Astrocyte (in vitro differentiated cells and primary cell): ENCODE data around the gene GRK5. TPM values are rescaled to one million over a fixed set of nuclear protein-coding genes. Genes with fewer than 3 reads are reported as not detected.
"Not testable (repeated sequence)": the region's sequence is repeated elsewhere in the genome, so short reads cannot be mapped to it uniquely, and the experiment has no call there.

Source experiments
- DNase-seq: peaks from one replicate; pipeline ENCODE4 v3.0.0-alpha.2; 2010; ENCODE audit warnings: low read depth
- FAIRE-seq: peaks from 2 replicates; lab custom pipeline; 2011; peaks lifted over from hg19 to GRCh38; lab: Jason Lieb, UNC
- H2AFZ ChIP-seq: 2 replicates; pipeline ENCODE4 v1.6.0; 2012; ENCODE audit warnings: low read depth, low read length, inconsistent platforms
- H3K27ac ChIP-seq: 2 replicates; pipeline ENCODE4 v1.5.1; 2011; ENCODE audit warnings: low read depth, low read length, inconsistent platforms
- H3K27me3 ChIP-seq: 2 replicates; pipeline ENCODE4 v1.6.0; 2011; ENCODE audit warnings: low read length, inconsistent platforms; ENCODE audit not compliant: insufficient read depth
- H3K36me3 ChIP-seq: 2 replicates; pipeline ENCODE4 v1.5.1; 2011; ENCODE audit warnings: low read length, inconsistent platforms; ENCODE audit not compliant: insufficient read depth
- H3K4me1 ChIP-seq: 2 replicates; pipeline ENCODE4 v1.5.1; 2011; ENCODE audit warnings: low read length, inconsistent platforms; ENCODE audit not compliant: insufficient read depth
- H3K4me2 ChIP-seq: 2 replicates; pipeline ENCODE4 v1.6.0; 2012; ENCODE audit warnings: low read length, inconsistent platforms
- H3K4me3 ChIP-seq: 2 replicates; pipeline ENCODE4 v1.5.1; 2011; ENCODE audit warnings: low read depth, mild to moderate bottlenecking, low read length, inconsistent platforms; ENCODE audit not compliant: insufficient read depth
- H3K79me2 ChIP-seq: 2 replicates; pipeline ENCODE4 v1.6.0; 2012; ENCODE audit warnings: mild to moderate bottlenecking, low read length, inconsistent platforms; ENCODE audit not compliant: insufficient read depth
- H3K9ac ChIP-seq: 2 replicates; pipeline ENCODE4 v1.6.0; 2012; ENCODE audit warnings: mild to moderate bottlenecking, low read length, inconsistent platforms
- H3K9me3 ChIP-seq: 2 replicates; pipeline ENCODE4 v1.5.1; 2012; ENCODE audit warnings: low read depth, mild to moderate bottlenecking, low read length, inconsistent platforms; ENCODE audit not compliant: insufficient read depth
- H4K20me1 ChIP-seq: 2 replicates; pipeline ENCODE4 v1.6.0; 2012; ENCODE audit warnings: low read length, inconsistent platforms; ENCODE audit not compliant: insufficient read depth
- H3K27ac Mint-ChIP-seq: one replicate; pipeline ENCODE4 v1.8.0; 2021; ENCODE audit warnings: mild to moderate bottlenecking, mixed read lengths; ENCODE audit not compliant: unreplicated experiment
- H3K27me3 Mint-ChIP-seq: one replicate; pipeline ENCODE4 v1.8.0; 2021; ENCODE audit warnings: low read depth, mixed read lengths; ENCODE audit not compliant: unreplicated experiment
- H3K36me3 Mint-ChIP-seq: one replicate; pipeline ENCODE4 v1.8.0; 2021; ENCODE audit warnings: low read depth, mixed read lengths; ENCODE audit not compliant: unreplicated experiment
- H3K4me1 Mint-ChIP-seq: one replicate; pipeline ENCODE4 v1.8.0; 2021; ENCODE audit warnings: low read depth, mixed read lengths; ENCODE audit not compliant: unreplicated experiment
- H3K4me3 Mint-ChIP-seq: one replicate; pipeline ENCODE4 v1.8.0; 2021; ENCODE audit warnings: mild to moderate bottlenecking, moderate library complexity, mixed read lengths; ENCODE audit not compliant: unreplicated experiment
- H3K9me3 Mint-ChIP-seq: one replicate; pipeline ENCODE4 v1.8.0; 2021; ENCODE audit warnings: mild to moderate bottlenecking, mixed read lengths; ENCODE audit not compliant: unreplicated experiment
- EZH2 ChIP-seq: IDR thresholded peaks from 2 replicates; pipeline ENCODE4 v1.6.1; 2012; ENCODE audit warnings: mild to moderate bottlenecking, low read length, inconsistent platforms; ENCODE audit not compliant: insufficient read depth
- total RNA-seq: library from RNA; stranded (reverse); gene quantifications from 2 replicates; pipeline ENCODE4 v1.2.1, GENCODE V29; 2021
- TF ChIP-seq, protein P1 (sequence below): IDR thresholded peaks from 2 replicates; pipeline ENCODE4 v1.5.1; 2011; ENCODE audit warnings: low read depth, mild to moderate bottlenecking, inconsistent platforms, low read length, moderate library complexity; ENCODE audit not compliant: insufficient read depth

GRK5 gene
- total RNA-seq, 1 donor from 2014 or later, result 8.5 TPM

DNA sequence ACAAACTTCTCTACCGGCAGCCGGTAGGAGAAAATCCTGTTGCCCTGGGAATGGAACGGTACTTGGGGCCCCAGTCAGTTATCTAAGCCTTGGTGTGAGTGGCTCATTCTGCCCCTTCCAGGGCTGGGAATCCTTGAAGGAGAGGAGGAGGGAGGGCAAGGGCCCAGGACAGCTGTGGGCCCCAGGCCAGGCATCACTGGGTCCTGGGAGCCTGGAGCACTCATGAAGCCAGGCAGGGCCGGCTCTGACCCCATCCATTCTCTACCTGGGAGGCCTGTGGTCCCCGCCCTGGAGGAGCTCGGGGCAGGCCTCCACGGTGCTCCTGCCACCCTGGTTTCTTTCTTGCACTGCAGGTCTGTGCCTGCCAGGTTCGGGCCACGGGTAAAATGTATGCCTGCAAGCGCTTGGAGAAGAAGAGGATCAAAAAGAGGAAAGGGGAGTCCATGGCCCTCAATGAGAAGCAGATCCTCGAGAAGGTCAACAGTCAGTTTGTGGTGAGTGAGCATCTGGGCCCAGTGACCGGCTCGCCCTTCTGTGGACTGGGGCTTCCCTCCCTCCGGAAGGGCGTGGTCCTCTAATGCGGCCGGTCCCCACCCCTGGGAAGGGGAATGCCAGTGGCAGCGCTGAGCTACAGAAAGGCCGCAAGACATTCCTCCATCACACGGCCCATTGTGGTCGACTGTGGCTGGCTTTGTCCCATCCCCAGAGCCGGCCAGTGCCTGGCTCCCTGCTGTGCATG is 223.8 kb downstream of the GRK5 start:
- Histone ChIP-seq H3K4me3 (no peak overlapping the region), H3K4me2 (no peak overlapping the region), H2AFZ (no peak overlapping the region), H4K20me1 (peaks cover 40% of the 10 kb centered on the region), H3K27ac (no peak overlapping the region), H3K79me2 (no peaks in the 10 kb centered on the region), H3K36me3 (no peaks in the 10 kb centered on the region), H3K27me3 (no peaks in the 10 kb centered on the region), H3K9me3 (no peaks in the 10 kb centered on the region), H3K9ac (no peak overlapping the region), H3K4me1 (peaks cover 8% of the 10 kb centered on the region)
- Mint-ChIP-seq H3K4me3 (no peak overlapping the region), H3K36me3 (peaks cover 28% of the 10 kb centered on the region), H3K27me3 (peaks cover 20% of the 10 kb centered on the region), H3K9me3 (peaks cover 12% of the 10 kb centered on the region), H3K27ac (no peak overlapping the region), H3K4me1 (peaks cover 9% of the 10 kb centered on the region)
- FAIRE-seq, result no peak
- TF ChIP-seq, protein P1, sequence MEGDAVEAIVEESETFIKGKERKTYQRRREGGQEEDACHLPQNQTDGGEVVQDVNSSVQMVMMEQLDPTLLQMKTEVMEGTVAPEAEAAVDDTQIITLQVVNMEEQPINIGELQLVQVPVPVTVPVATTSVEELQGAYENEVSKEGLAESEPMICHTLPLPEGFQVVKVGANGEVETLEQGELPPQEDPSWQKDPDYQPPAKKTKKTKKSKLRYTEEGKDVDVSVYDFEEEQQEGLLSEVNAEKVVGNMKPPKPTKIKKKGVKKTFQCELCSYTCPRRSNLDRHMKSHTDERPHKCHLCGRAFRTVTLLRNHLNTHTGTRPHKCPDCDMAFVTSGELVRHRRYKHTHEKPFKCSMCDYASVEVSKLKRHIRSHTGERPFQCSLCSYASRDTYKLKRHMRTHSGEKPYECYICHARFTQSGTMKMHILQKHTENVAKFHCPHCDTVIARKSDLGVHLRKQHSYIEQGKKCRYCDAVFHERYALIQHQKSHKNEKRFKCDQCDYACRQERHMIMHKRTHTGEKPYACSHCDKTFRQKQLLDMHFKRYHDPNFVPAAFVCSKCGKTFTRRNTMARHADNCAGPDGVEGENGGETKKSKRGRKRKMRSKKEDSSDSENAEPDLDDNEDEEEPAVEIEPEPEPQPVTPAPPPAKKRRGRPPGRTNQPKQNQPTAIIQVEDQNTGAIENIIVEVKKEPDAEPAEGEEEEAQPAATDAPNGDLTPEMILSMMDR, result no peak
- TF ChIP-seq EZH2, result no peak
- no peak for DNase-seq

DNA sequence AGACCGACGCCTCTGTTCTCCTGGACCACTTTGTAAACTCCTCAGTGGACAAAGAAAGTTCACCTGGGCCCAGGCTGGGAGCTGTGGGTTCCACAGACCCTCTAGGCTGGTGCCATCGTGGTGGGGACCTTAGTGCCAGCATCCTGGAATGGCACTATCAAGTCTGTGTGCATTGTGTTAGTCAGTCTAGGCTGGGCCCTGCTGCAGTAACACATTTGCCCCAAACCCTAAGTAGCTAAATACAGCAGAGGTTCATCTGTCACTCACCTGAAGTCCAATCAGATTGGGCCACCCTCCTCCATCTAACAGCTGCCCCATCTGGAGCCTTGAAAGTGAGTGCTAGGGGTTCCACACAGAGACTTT is 224.4 kb downstream of the GRK5 start:
- no peak overlapping the region for H3K4me3 Mint-ChIP-seq
- Histone ChIP-seq H3K4me1 (peaks cover 8% of the 10 kb centered on the region), H3K27ac (no peak overlapping the region), H3K79me2 (no peaks in the 10 kb centered on the region), H3K4me2 (no peak overlapping the region), H2AFZ (no peak overlapping the region), H3K27me3 (no peaks in the 10 kb centered on the region), H4K20me1 (peaks cover 40% of the 10 kb centered on the region), H3K4me3 (no peak overlapping the region), H3K9me3 (no peaks in the 10 kb centered on the region), H3K36me3 (no peaks in the 10 kb centered on the region), H3K9ac (no peak overlapping the region)
- no peak overlapping the region for H3K27ac Mint-ChIP-seq
- DNase-seq (no peak), FAIRE-seq (no peak)
- peaks cover 28% of the 10 kb centered on the region for H3K36me3 Mint-ChIP-seq
- peaks cover 9% of the 10 kb centered on the region for H3K4me1 Mint-ChIP-seq
- TF ChIP-seq EZH2, result no peak
- TF ChIP-seq, protein P1, result no peak
- peaks cover 12% of the 10 kb centered on the region for H3K9me3 Mint-ChIP-seq
- peaks cover 20% of the 10 kb centered on the region for H3K27me3 Mint-ChIP-seq

DNA sequence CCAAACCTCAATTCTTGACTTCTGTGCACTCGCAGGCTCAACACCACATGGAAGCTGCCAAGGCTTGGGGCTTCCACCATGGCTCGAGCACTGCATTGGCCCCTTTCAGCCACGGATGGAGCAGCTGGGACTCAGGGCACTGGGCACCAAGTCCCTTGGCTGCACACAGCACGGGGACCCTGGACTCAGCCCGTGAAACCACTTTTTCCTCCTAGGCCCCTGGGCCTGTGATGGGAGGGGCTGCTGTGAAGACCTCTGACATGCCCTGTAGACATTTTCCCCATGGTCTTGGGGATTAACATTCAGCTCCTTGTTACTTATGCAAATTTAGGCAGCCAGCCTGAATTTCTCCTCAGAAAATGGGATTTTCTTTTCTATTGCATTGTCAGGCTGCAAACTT is 227.6 kb downstream of the GRK5 start:
- DNase-seq, H3K4me1 Mint-ChIP-seq, H3K4me2 ChIP-seq, H3K4me3 Mint-ChIP-seq, H3K27me3 ChIP-seq, H3K79me2 ChIP-seq, H3K27ac Mint-ChIP-seq, H2AFZ ChIP-seq, H3K9me3 ChIP-seq, H3K36me3 ChIP-seq, H3K9ac ChIP-seq, H3K27ac ChIP-seq, H3K4me3 ChIP-seq, FAIRE-seq, H3K4me1 ChIP-seq: not testable (repeated sequence)
- peaks cover 18% of the 10 kb centered on the region for H3K9me3 Mint-ChIP-seq
- H3K27me3 Mint-ChIP-seq, result peaks cover 24% of the 10 kb centered on the region
- H4K20me1 ChIP-seq, result peaks cover 13% of the 10 kb centered on the region
- H3K36me3 Mint-ChIP-seq, result peaks cover 41% of the 10 kb centered on the region
